Neural progenitor cell (in vitro differentiated cells): ENCODE measurements around the gene ITPR2. TPM values are rescaled to one million over a fixed set of nuclear protein-coding genes. Genes with fewer than 3 reads are reported as not detected.

ENCODE experiments used
- DNase-seq: peaks from one replicate; pipeline ENCODE4 v3.0.0-alpha.2; 2016; ENCODE audit warnings: low spot score
- H2AFZ ChIP-seq: fragments of 200-600 bp; sonication (generic); replicated peaks from 2 replicates; pipeline ENCODE4 v1.6.1; 2016; ENCODE audit warnings: antibody characterized with exemption
- H3F3A ChIP-seq: fragments of 200-600 bp; sonication (generic); 2 replicates; pipeline ENCODE4 v1.6.1; 2016; ENCODE audit warnings: antibody characterized with exemption, low read depth
- H3K27ac ChIP-seq: fragments of 200-600 bp; sonication (generic); 2 replicates; pipeline ENCODE4 v1.5.1; 2016; ENCODE audit warnings: mild to moderate bottlenecking
- H3K27me3 ChIP-seq: fragments of 200-600 bp; sonication (generic); 2 replicates; pipeline ENCODE4 v1.6.1; 2016; ENCODE audit warnings: mild to moderate bottlenecking, moderate library complexity
- H3K36me3 ChIP-seq: fragments of 200-600 bp; sonication (generic); 2 replicates; pipeline ENCODE4 v1.5.1; 2016
- H3K4me1 ChIP-seq: fragments of 200-600 bp; sonication (generic); 2 replicates; pipeline ENCODE4 v1.6.1; 2016; ENCODE audit warnings: mixed run types
- H3K4me2 ChIP-seq: fragments of 200-600 bp; sonication (generic); 2 replicates; pipeline ENCODE4 v1.6.1; 2016
- H3K4me3 ChIP-seq: fragments of 200-600 bp; sonication (generic); 2 replicates; pipeline ENCODE4 v1.5.1; 2016
- H3K79me2 ChIP-seq: fragments of 200-600 bp; sonication (generic); 2 replicates; pipeline ENCODE4 v1.6.1; 2016; ENCODE audit warnings: low read depth
- H3K9ac ChIP-seq: fragments of 200-600 bp; sonication (generic); 2 replicates; pipeline ENCODE4 v1.6.1; 2016
- H3K9me3 ChIP-seq: fragments of 200-600 bp; sonication (generic); 2 replicates; pipeline ENCODE4 v1.5.1; 2016; ENCODE audit warnings: low read depth
- H4K20me1 ChIP-seq: fragments of 200-600 bp; sonication (generic); 2 replicates; pipeline ENCODE4 v1.6.1; 2016; ENCODE audit warnings: low read depth
- H3K27ac Mint-ChIP-seq: 3 replicates; pipeline ENCODE4 v1.8.0; 2021; ENCODE audit warnings: mixed read lengths
- H3K27me3 Mint-ChIP-seq: 2 replicates; pipeline ENCODE4 v1.8.0; 2022; ENCODE audit warnings: low read depth, mild to moderate bottlenecking, inconsistent platforms, moderate library complexity, mixed read lengths; ENCODE audit not compliant: insufficient read depth
- H3K36me3 Mint-ChIP-seq: 3 replicates; pipeline ENCODE4 v1.8.0; 2021; ENCODE audit warnings: mixed read lengths
- H3K4me1 Mint-ChIP-seq: 3 replicates; pipeline ENCODE4 v1.8.0; 2021; ENCODE audit warnings: mixed read lengths
- H3K4me3 Mint-ChIP-seq: 3 replicates; pipeline ENCODE4 v1.8.0; 2021; ENCODE audit warnings: mild to moderate bottlenecking, moderate library complexity, mixed read lengths
- H3K9me3 Mint-ChIP-seq: 3 replicates; pipeline ENCODE4 v1.8.0; 2020; ENCODE audit warnings: mixed read lengths
- CTCF ChIP-seq: fragments of 200-600 bp; sonication (generic); IDR thresholded peaks from 2 replicates; pipeline ENCODE4 v1.5.1; 2017; ENCODE audit warnings: antibody characterized with exemption, mild to moderate bottlenecking
- EZH2 ChIP-seq: fragments of 200-600 bp; sonication (generic); IDR thresholded peaks from 2 replicates; pipeline ENCODE4 v1.6.1; 2017; ENCODE audit warnings: antibody characterized with exemption, mild to moderate bottlenecking, moderate library complexity
- EZH2phosphoT487 ChIP-seq: fragments of 200-600 bp; sonication (generic); IDR thresholded peaks from 2 replicates; pipeline ENCODE4 v1.6.1; 2017; ENCODE audit warnings: antibody characterized with exemption
- total RNA-seq: library from RNA; depleted of rRNA; stranded (reverse); fragments of >200 nt; gene quantifications from 2 replicates; pipeline ENCODE4 v1.2.3, GENCODE V29; 2015; ENCODE audit warnings: low replicate concordance

Gene ITPR2
- total RNA-seq, 1 donor from 2014 or later: 11.4 TPM

- H3K27me3 ChIP-seq: no peaks in the 10 kb centered on the region
- H3F3A ChIP-seq: no peaks in the 10 kb centered on the region
- no peaks in the 10 kb centered on the region for H3K9me3 ChIP-seq
- H3K4me1 ChIP-seq: no peaks in the 10 kb centered on the region
- H3K36me3 ChIP-seq: no peaks in the 10 kb centered on the region
- no peak overlapping the region for H3K9ac ChIP-seq
- H3K4me3 ChIP-seq: no peak overlapping the region
- H3K27me3 Mint-ChIP-seq: peaks cover 1% of the 10 kb centered on the region
- H2AFZ ChIP-seq: no peak overlapping the region
- H3K79me2 ChIP-seq: no peaks in the 10 kb centered on the region
- TF ChIP-seq EZH2phosphoT487 (no peak), EZH2 (no peak), CTCF (no peak)
- DNase-seq: no peak
- no peak overlapping the region for H3K27ac ChIP-seq
- peaks cover 28% of the 10 kb centered on the region for H3K9me3 Mint-ChIP-seq
- H3K4me1 Mint-ChIP-seq: no peaks in the 10 kb centered on the region
- peaks cover 3% of the 10 kb centered on the region for H3K36me3 Mint-ChIP-seq
- H3K27ac Mint-ChIP-seq: no peak overlapping the region
- no peak overlapping the region for H3K4me2 ChIP-seq
- H3K4me3 Mint-ChIP-seq: no peak overlapping the region
- no peaks in the 10 kb centered on the region for H4K20me1 ChIP-seq
Observed at GRCh38 chr12:26309634-26310033, 523.4 kb downstream of the ITPR2 start.

- Histone ChIP-seq H3K4me1 (no peaks in the 10 kb centered on the region), H3K27me3 (no peaks in the 10 kb centered on the region), H3K4me2 (no peak overlapping the region), H3K9ac (no peak overlapping the region), H3K27ac (no peak overlapping the region), H2AFZ (no peak overlapping the region), H3K4me3 (no peak overlapping the region), H4K20me1 (no peaks in the 10 kb centered on the region), H3F3A (no peaks in the 10 kb centered on the region), H3K9me3 (no peaks in the 10 kb centered on the region), H3K79me2 (no peaks in the 10 kb centered on the region), H3K36me3 (no peaks in the 10 kb centered on the region)
- Mint-ChIP-seq H3K27me3 (no peaks in the 10 kb centered on the region), H3K9me3 (no peaks in the 10 kb centered on the region), H3K27ac (no peak overlapping the region), H3K36me3 (no peaks in the 10 kb centered on the region), H3K4me1 (peaks cover 4% of the 10 kb centered on the region), H3K4me3 (no peak overlapping the region)
- no peak for TF ChIP-seq EZH2phosphoT487
- no peak for TF ChIP-seq CTCF
- TF ChIP-seq EZH2: no peak
- DNase-seq: no peak
Observed at GRCh38 chr12:26304273-26304672, 528.7 kb downstream of the ITPR2 start.

GRCh38 chr12:26303418-26303817 lies 529.6 kb downstream of the ITPR2 start:
- Histone ChIP-seq H2AFZ (no peak overlapping the region), H3K4me1 (no peaks in the 10 kb centered on the region), H3K79me2 (no peaks in the 10 kb centered on the region), H3F3A (no peaks in the 10 kb centered on the region), H3K4me2 (no peak overlapping the region), H3K4me3 (no peak overlapping the region), H3K27me3 (no peaks in the 10 kb centered on the region), H3K36me3 (no peaks in the 10 kb centered on the region), H3K9ac (no peak overlapping the region), H3K9me3 (no peaks in the 10 kb centered on the region), H4K20me1 (no peaks in the 10 kb centered on the region), H3K27ac (no peak overlapping the region)
- DNase-seq: no peak
- H3K9me3 Mint-ChIP-seq: no peaks in the 10 kb centered on the region
- H3K27ac Mint-ChIP-seq: no peak overlapping the region
- no peak overlapping the region for H3K4me3 Mint-ChIP-seq
- H3K36me3 Mint-ChIP-seq: no peaks in the 10 kb centered on the region
- peaks cover 4% of the 10 kb centered on the region for H3K4me1 Mint-ChIP-seq
- TF ChIP-seq EZH2phosphoT487: no peak
- TF ChIP-seq CTCF: no peak
- TF ChIP-seq EZH2: no peak
- H3K27me3 Mint-ChIP-seq: no peaks in the 10 kb centered on the region
